ENCODE results near the gene MCHR2. TPM values are rescaled to one million over a fixed set of nuclear protein-coding genes. Genes with fewer than 3 reads are reported as not detected.

Gene MCHR2
- total and polyA plus RNA-seq, 2 of the 13 experiments (the other 11 are each of a cell fraction or from before 2014, with no cell fraction given), result not detected

- Histone ChIP-seq H3K79me2 (ENCODE audit: insufficient read depth, low read length) (no peaks in the 10 kb centered on the region), H3K4me3 (replicated peaks in 1 of 3; ENCODE audit: insufficient read depth in 1 of 3, low read depth in 2 of 3, low read length in 3 of 3) (no peak overlapping the region), H3K27ac (ENCODE audit: extremely low read length, insufficient read depth, low read length) (no peak overlapping the region), H3K36me3 (replicated peaks in 1 of 2; ENCODE audit: control insufficient read depth in 1 of 2, insufficient read depth in 2 of 2, low read length in 2 of 2) (no peaks in the 10 kb centered on the region), H3K9me3 (ENCODE audit: low read length) (no peaks in the 10 kb centered on the region), H2AFZ (ENCODE audit: low read length) (no peak overlapping the region), H3K9ac (ENCODE audit: insufficient read depth, low read depth, low read length) (no peak overlapping the region), H3K4me1 (ENCODE audit: insufficient read depth, low read length) (no peaks in the 10 kb centered on the region), H3K27me3 (ENCODE audit: control insufficient read depth in 1 of 2, insufficient read depth in 2 of 2, low read length in 2 of 2) (no peaks in the 10 kb centered on the region; a peak in 1 of 5 replicates), H4K20me1 (ENCODE audit: insufficient read depth, low read length) (no peaks in the 10 kb centered on the region), H3K4me2 (ENCODE audit: low read depth, low read length) (no peak overlapping the region)
- intact Hi-C loops (cut with micrococcal nuclease; ENCODE audit: unreplicated experiment) (loop anchor here (1.0 kb wide), 1 partner anchor 37 kb away; no protein-coding TSS in a partner anchor), in situ Hi-C loops (cut with HindIII; ENCODE audit: extremely low pct_ligation_motif_present, low pct_unique_long_range_greater_than_20kb) (no loop called here)
- 15% methylated on average over 4 of the region's 4 CpGs for WGBS (ENCODE audit: low lambda C conversion rate)
- ATAC-seq (peak; percentile 90), DNase-seq (ENCODE audit: low spot score) (peak; percentile 46), FAIRE-seq (peak; percentile 60)
- POLR2A ChIA-PET, result no interaction called here
- no TSS peak for BruUV-seq (replicated peaks)
- CTCF ChIA-PET (ENCODE audit: low intra/inter-chr PET ratio, low total read pairs), result interaction anchor here (1.4 to 1.7 kb wide), 2 partner anchors 37 to 438 kb away, joined by 7 to 9 read pairs; no protein-coding TSS in a partner anchor
- TF ChIP-seq CTCF (CRISPR knock-in tag; IDR thresholded peaks at IDR 0.05) (peak; percentile 50), MIXL1 (CRISPR knock-in tag; IDR thresholded peaks at IDR 0.05) (peak; percentile 65; the same call in 1 of the 2 replicates), ZNF768 (CRISPR knock-in tag; IDR thresholded peaks at IDR 0.05) (no peak), STAG1 (CRISPR knock-in tag; IDR thresholded peaks at IDR 0.05) (peak; percentile 44), FUBP1 (CRISPR knock-in tag; IDR thresholded peaks at IDR 0.05; ENCODE audit: borderline replicate concordance) (no peak), TRIM24 (CRISPR knock-in tag; IDR thresholded peaks at IDR 0.05) (no peak), ZNF570 (CRISPR knock-in tag; IDR thresholded peaks at IDR 0.05; ENCODE audit: borderline replicate concordance) (no peak), ZNF879 (CRISPR knock-in tag; IDR thresholded peaks at IDR 0.05) (no peak), MATR3 (CRISPR knock-in tag; IDR thresholded peaks at IDR 0.05) (no peak), HES4 (CRISPR knock-in tag; IDR thresholded peaks at IDR 0.05; ENCODE audit: borderline replicate concordance) (no peak), ZNF782 (CRISPR knock-in tag; IDR thresholded peaks at IDR 0.05; ENCODE audit: borderline replicate concordance) (no peak)
Observed at GRCh38 chr6:99905209-99906106, 88.6 kb downstream of the MCHR2 start.
